Loucy (cell line): ENCODE results near the gene BRIP1.

Experiments
- H2AFZ ChIP-seq: fragments of 200-600 bp; sonication (generic); 2 replicates; pipeline ENCODE4 v1.6.0; 2016; ENCODE audit warnings: antibody characterized with exemption, mild to moderate bottlenecking, low read length, moderate library complexity
- H3F3A ChIP-seq: fragments of 200-600 bp; 2 replicates; pipeline ENCODE4 v1.6.0; 2016; ENCODE audit warnings: antibody characterized with exemption, low read depth, mild to moderate bottlenecking
- H3K27me3 ChIP-seq: fragments of 200-600 bp; sonication (generic); 2 replicates; pipeline ENCODE4 v1.6.1; 2014; ENCODE audit warnings: low read length, mild to moderate bottlenecking; ENCODE audit not compliant: insufficient read depth, poor library complexity, severe bottlenecking
- H3K36me3 ChIP-seq: fragments of 200-600 bp; sonication (generic); 2 replicates; pipeline ENCODE4 v1.6.1; 2016; ENCODE audit warnings: low read length; ENCODE audit not compliant: insufficient read depth
- H3K4me1 ChIP-seq: fragments of 200-600 bp; sonication (generic); 2 replicates; pipeline ENCODE4 v1.5.1; 2014; ENCODE audit warnings: low read length, mild to moderate bottlenecking; ENCODE audit not compliant: insufficient read depth, poor library complexity, severe bottlenecking
- H3K4me2 ChIP-seq: fragments of 200-600 bp; sonication (generic); 2 replicates; pipeline ENCODE4 v1.6.0; 2014; ENCODE audit warnings: antibody characterized with exemption, low read length, low read depth, mild to moderate bottlenecking; ENCODE audit not compliant: poor library complexity, severe bottlenecking
- H3K4me3 ChIP-seq: fragments of 200-600 bp; sonication (generic); 2 replicates; pipeline ENCODE4 v1.5.1; 2014; ENCODE audit warnings: low read length, mild to moderate bottlenecking, mixed read lengths; ENCODE audit not compliant: poor library complexity, severe bottlenecking
- H3K79me2 ChIP-seq: fragments of 200-600 bp; sonication (generic); 2 replicates; pipeline ENCODE4 v1.6.1; 2014; ENCODE audit warnings: low read length; ENCODE audit not compliant: insufficient read depth
- H3K9ac ChIP-seq: fragments of 200-600 bp; sonication (generic); 2 replicates; pipeline ENCODE4 v1.6.0; 2014; ENCODE audit warnings: mild to moderate bottlenecking, low read depth, low read length, moderate library complexity; ENCODE audit not compliant: poor library complexity, severe bottlenecking
- H3K9me2 ChIP-seq: fragments of 200-600 bp; sonication (generic); replicated peaks from 2 replicates; pipeline ENCODE4 v1.6.1; 2016; ENCODE audit warnings: low read depth, low read length, mixed read lengths
- H3K9me3 ChIP-seq: fragments of 200-600 bp; sonication (generic); 2 replicates; pipeline ENCODE4 v1.6.1; 2014; ENCODE audit warnings: mild to moderate bottlenecking, antibody characterized with exemption, low read length, low read depth; ENCODE audit not compliant: insufficient read depth
- H4K20me1 ChIP-seq: fragments of 200-600 bp; sonication (generic); 2 replicates; pipeline ENCODE4 v1.6.0; 2014; ENCODE audit warnings: antibody characterized with exemption, low read length, mild to moderate bottlenecking; ENCODE audit not compliant: insufficient read depth, poor library complexity, severe bottlenecking
- CTCF ChIP-seq: fragments of 200-600 bp; sonication (generic); conservative IDR thresholded peaks from 2 replicates; pipeline ENCODE4 v1.5.1; 2014; ENCODE audit warnings: mild to moderate bottlenecking, antibody characterized with exemption, low read length
- EZH2phosphoT487 ChIP-seq: fragments of 200-600 bp; IDR thresholded peaks from 2 replicates; pipeline ENCODE4 v1.6.1; 2018; ENCODE audit warnings: antibody characterized with exemption, mild to moderate bottlenecking, moderate library complexity, borderline replicate concordance

Gene BRIP1

DNA sequence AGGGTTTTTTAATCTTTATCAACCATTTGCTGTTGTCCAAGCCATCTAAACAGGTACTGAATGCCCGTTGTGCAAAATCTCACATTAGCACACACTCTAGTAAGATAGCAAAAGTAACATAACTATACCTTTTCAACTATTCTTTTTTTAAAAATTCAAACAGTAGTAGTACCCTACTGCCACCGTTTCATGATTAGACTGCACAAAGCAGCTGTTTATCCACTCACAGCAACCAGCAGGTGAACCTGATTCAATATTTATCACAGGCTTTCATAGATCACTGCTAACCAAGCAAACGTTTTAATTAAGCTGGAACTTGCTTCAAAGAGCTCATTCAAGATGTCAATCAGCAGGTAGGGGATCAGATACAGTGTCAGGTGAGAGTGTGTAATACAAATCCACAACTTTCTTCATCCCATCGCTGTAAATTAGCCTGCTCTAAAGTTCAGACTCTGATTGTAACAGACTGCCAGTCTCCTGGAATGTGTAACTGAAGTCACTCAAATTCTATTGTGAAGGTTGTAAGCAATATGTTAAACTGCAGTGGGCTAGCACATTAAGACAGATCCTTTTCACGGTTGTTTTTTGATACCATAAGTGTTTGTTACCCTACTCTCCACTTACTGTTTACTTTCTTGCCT is 47.3 kb downstream of the BRIP1 start:
- Histone ChIP-seq H3K79me2 (no peaks in the 10 kb centered on the region), H3K9me2 (no peaks in the 10 kb centered on the region), H3K9ac (no peak overlapping the region), H2AFZ (no peak overlapping the region), H3K9me3 (no peaks in the 10 kb centered on the region), H3K4me1 (no peaks in the 10 kb centered on the region), H3K36me3 (peaks cover 29% of the 10 kb centered on the region; the same call in 1 of the 2 replicates), H3F3A (no peaks in the 10 kb centered on the region), H3K4me3 (no peak overlapping the region), H3K27me3 (no peaks in the 10 kb centered on the region), H4K20me1 (no peaks in the 10 kb centered on the region), H3K4me2 (no peak overlapping the region)
- TF ChIP-seq EZH2phosphoT487: no peak
- no peak for TF ChIP-seq CTCF

DNA sequence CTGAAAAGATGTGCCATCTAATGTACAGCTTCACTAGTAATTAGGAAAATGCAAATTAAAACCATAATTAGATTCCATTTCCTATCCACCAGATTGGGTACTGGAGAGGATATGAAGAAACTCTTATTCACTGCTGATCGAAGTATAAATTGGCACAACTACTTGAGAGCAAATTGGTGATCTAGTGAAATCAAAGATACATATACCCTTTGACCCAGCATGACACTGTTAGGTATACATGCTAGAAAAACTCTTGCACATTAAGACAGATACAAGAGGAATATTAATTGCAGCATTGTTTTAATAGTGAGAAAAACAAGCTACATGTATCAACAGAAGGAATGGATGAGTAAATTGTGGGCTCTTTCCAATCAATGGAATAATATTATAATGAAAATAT is 48.8 kb downstream of the BRIP1 start:
- Histone ChIP-seq H4K20me1 (no peaks in the 10 kb centered on the region), H3K9me2 (no peaks in the 10 kb centered on the region), H3F3A (no peaks in the 10 kb centered on the region), H3K4me3 (no peak overlapping the region), H3K9me3 (no peaks in the 10 kb centered on the region), H3K36me3 (peaks cover 21% of the 10 kb centered on the region; the same call in 1 of the 2 replicates), H3K9ac (no peak overlapping the region), H3K27me3 (no peaks in the 10 kb centered on the region), H2AFZ (no peak overlapping the region), H3K4me2 (no peak overlapping the region), H3K79me2 (no peaks in the 10 kb centered on the region), H3K4me1 (peaks cover 11% of the 10 kb centered on the region)
- TF ChIP-seq EZH2phosphoT487 (no peak), CTCF (no peak)

- Histone ChIP-seq H3K79me2 (no peaks in the 10 kb centered on the region), H3K36me3 (peaks cover 28% of the 10 kb centered on the region; the same call in 1 of the 2 replicates), H3F3A (no peaks in the 10 kb centered on the region; the same call in 1 of the 2 replicates), H3K9me2 (no peaks in the 10 kb centered on the region), H3K9ac (no peak overlapping the region), H3K4me3 (no peak overlapping the region), H3K4me2 (no peak overlapping the region), H3K27me3 (no peaks in the 10 kb centered on the region), H2AFZ (no peak overlapping the region), H4K20me1 (no peaks in the 10 kb centered on the region), H3K9me3 (no peaks in the 10 kb centered on the region), H3K4me1 (peaks cover 12% of the 10 kb centered on the region)
- TF ChIP-seq CTCF: no peak
- no peak for TF ChIP-seq EZH2phosphoT487
Observed at GRCh38 chr17:61813211-61813610, 50.1 kb downstream of the BRIP1 start.
